PFSK-1 (cell line): Measurements from ENCODE around the gene CDK15.

Source experiments
- FOXP2 ChIP-seq: optimal IDR thresholded peaks from 2 replicates; pipeline ENCODE3; 2011; ENCODE audit warnings: borderline replicate concordance, control low read depth, inconsistent platforms; ENCODE audit not compliant: insufficient read depth; ENCODE audit errors: extremely low read length, extremely low read depth
- POLR2AphosphoS5 ChIP-seq: IDR thresholded peaks from 2 replicates; pipeline ENCODE4 v1.6.1; 2012; ENCODE audit warnings: low read depth, mild to moderate bottlenecking, control low read depth, low read length, moderate library complexity
- REST ChIP-seq, 2 experiments: IDR thresholded peaks; 2 replicates each; pipeline versions ENCODE4 v1.6.1 to v1.8.0; 2011 to 2012; ENCODE audit warnings: low read depth in 2 of 2, low read length in 2 of 2, control low read depth in 1 of 2, inconsistent platforms in 1 of 2, mild to moderate bottlenecking in 1 of 2, moderate library complexity in 1 of 2; ENCODE audit not compliant: insufficient read depth in 1 of 2
- SIN3A ChIP-seq: IDR thresholded peaks from 2 replicates; pipeline ENCODE4 v1.6.1; 2012; ENCODE audit warnings: mild to moderate bottlenecking, low read length, moderate library complexity, borderline replicate concordance; ENCODE audit not compliant: insufficient read depth
- TAF1 ChIP-seq: IDR thresholded peaks from 2 replicates; pipeline ENCODE4 v1.6.1; 2012; ENCODE audit warnings: low read length, control low read depth, borderline replicate concordance; ENCODE audit not compliant: insufficient read depth

CDK15 gene

DNA sequence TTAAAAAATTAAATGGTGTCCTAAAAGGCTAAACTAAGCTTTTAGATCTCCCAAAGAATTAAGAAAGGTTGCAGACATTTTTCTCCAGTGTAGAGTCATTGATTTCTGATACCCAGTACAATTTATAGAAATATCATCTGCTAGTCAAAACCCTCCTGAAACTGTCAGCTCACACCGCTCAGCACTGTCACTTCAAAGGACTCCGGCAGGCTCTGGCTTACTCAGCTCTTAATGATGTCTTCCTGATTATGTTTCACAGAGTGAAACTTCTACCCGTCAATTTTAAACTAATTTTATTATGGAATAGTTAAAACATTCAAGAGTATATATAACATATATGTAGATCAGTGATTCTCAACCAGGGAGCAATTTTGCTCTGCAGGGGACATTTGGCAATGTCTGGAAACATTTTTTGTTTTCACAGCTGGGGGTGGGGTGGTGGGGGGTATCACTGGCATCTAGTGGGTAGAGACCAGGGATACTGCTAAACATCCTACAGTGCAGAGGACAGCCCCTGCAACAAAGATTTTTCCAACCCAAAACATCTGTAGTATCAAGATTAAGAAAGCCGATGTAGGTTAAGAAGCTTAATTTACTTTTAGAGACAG is 31.6 kb downstream of the CDK15 start:
- TF ChIP-seq SIN3A: no peak
- no peak for TF ChIP-seq FOXP2
- no peak for TF ChIP-seq POLR2AphosphoS5
- no peak for TF ChIP-seq TAF1
- TF ChIP-seq REST (IDR thresholded peaks at IDR 0.05; ENCODE audit: insufficient read depth in 1 of 2, low read depth in 2 of 2, low read length in 2 of 2): no peak

- no peak for TF ChIP-seq SIN3A
- TF ChIP-seq REST (IDR thresholded peaks at IDR 0.05; ENCODE audit: insufficient read depth in 1 of 2, low read depth in 2 of 2, low read length in 2 of 2): no peak
- TF ChIP-seq TAF1: no peak
Measured at GRCh38 chr2:201839727-201840126, 33.4 kb downstream of the CDK15 start.

DNA sequence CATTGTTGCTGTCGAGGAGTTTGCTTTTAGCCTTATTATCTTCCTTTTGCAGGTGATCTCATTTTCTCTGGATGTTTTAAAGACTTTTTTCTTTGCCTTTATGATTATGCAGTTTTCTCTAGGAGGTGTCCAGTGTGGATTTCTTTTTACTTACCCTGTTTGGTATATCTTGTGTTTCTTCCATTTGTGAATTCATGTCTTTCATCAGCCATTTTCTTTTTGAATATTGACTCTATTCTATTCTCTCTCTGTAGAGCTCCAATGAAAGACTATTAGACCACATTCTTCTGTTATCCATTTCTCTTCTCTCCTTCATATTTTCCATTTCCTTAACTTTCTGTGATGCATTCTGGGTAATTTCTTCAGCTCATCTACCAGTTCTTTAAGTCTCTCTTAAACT is 34.4 kb downstream of the CDK15 start:
- TF ChIP-seq SIN3A: no peak

DNA sequence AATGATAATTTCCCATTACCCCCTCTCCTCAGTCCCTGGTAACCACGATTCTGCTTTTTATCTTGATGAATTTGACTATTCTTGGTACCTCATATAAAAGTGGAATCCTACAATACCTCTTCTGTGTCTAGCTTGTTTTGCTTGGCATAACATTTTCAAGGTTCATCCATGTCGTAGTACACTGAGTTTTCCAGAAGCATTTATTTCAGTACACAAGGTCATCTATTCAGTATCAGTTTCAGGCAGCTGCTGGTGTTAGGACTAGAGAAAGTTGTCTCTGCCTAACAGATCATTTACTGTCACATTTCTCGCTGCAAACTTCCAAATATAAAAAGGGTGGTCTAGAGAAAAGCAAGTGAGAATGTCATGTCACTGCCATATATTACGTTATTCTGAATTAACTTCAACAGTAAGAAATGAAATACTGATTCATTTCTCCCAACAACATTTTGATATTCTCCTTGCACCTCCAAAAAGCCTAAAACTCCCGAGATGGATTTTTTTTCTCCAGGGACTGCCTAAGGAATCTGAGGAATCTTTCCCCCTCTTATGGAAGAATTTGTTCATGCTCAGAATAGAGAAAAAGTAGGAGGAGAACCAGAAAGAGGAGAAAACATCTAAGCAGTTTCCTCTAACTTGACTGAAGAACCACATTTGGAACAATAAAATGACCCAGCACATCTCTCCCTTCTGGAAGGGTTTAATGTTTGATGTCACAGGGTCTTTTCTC is 36.0 kb downstream of the CDK15 start:
- TF ChIP-seq REST (IDR thresholded peaks at IDR 0.05; ENCODE audit: insufficient read depth in 1 of 2, low read depth in 2 of 2, low read length in 2 of 2) (no peak), SIN3A (no peak), POLR2AphosphoS5 (no peak), FOXP2 (no peak)

GRCh38 chr2:201847481-201847880 is 41.1 kb downstream of the CDK15 start:
- TF ChIP-seq SIN3A: no peak
- no peak for TF ChIP-seq POLR2AphosphoS5
- TF ChIP-seq FOXP2: no peak
- TF ChIP-seq TAF1: no peak
- no peak for TF ChIP-seq REST (IDR thresholded peaks at IDR 0.05; ENCODE audit: insufficient read depth in 1 of 2, low read depth in 2 of 2, low read length in 2 of 2)
